K562 (cell line): ENCODE measurements around the gene ARFGEF3. TPM values are rescaled to one million over a fixed set of nuclear protein-coding genes. Genes with fewer than 3 reads are reported as not detected.

Experiments
- ATAC-seq: fragments of 200-7000 bp; cut with Tn5 transposase; 3 replicates; pipeline ENCODE4 v1.9.1; 2020; ENCODE audit warnings: moderate library complexity
- BruUV-seq: library from RNA; stranded (reverse); fragments of 400-500 nt; replicated peaks from 2 replicates; lab custom pipeline; 2021; lab: Mats Ljungman, UMichigan
- CTCF ChIA-PET: fragments of 300-600 bp; formaldehyde crosslinking; extraction: SDS; loops from one replicate; lab custom pipeline; 2021; ENCODE audit warnings: low intra/inter-chr PET ratio; lab: Yijun Ruan, JAX
- POLR2A ChIA-PET: fragments of 300-600, 350-650 bp; sonication (Branson Sonifier 250); formaldehyde crosslinking; extraction: SDS; loops from one replicate; lab custom pipeline; 2021; ENCODE audit warnings: antibody characterized with exemption, inconsistent platforms; lab: Yijun Ruan, JAX
- DNase-seq, 4 experiments: peaks; one replicate each; pipeline versions ENCODE4 v3.0.0 to v3.0.0-alpha.2; 2011 to 2018; ENCODE audit warnings: low spot score in 3 of 4, mixed read lengths in 3 of 4; ENCODE audit errors: extremely low read depth in 1 of 4
- FAIRE-seq: peaks from 2 replicates; lab custom pipeline; 2011; peaks lifted over from hg19 to GRCh38; lab: Jason Lieb, UNC
- H2AFZ ChIP-seq: 2 replicates; pipeline ENCODE4 v1.6.0; 2011; ENCODE audit warnings: low read depth, low read length, control low read depth, inconsistent platforms
- H3K27ac ChIP-seq: fragments of 200-600 bp; 3 replicates; pipeline ENCODE4 v1.8.0; 2011; ENCODE audit warnings: low read depth, mild to moderate bottlenecking, control low read depth, inconsistent platforms, low read length, moderate library complexity, mixed read lengths; ENCODE audit errors: extremely low read depth
- H3K27me3 ChIP-seq, 2 experiments: fragments of 300-600 bp in 1 of 2; 2 replicates in 1 of 2; 3 replicates in 1 of 2; pipeline versions ENCODE4 v1.6.0 to v1.8.0; 2011; ENCODE audit warnings: inconsistent platforms in 2 of 2, low read length in 2 of 2, mild to moderate bottlenecking in 1 of 2, mixed read lengths in 1 of 2, moderate library complexity in 1 of 2; ENCODE audit not compliant: control insufficient read depth in 2 of 2, insufficient read depth in 2 of 2
- H3K36me3 ChIP-seq: fragments of 300-600 bp; 3 replicates; pipeline ENCODE4 v1.8.0; 2011; ENCODE audit warnings: mild to moderate bottlenecking, low read length, inconsistent platforms; ENCODE audit not compliant: control insufficient read depth, insufficient read depth
- H3K4me1 ChIP-seq, 2 experiments: fragments of 200-600 bp in 1 of 2; replicated peaks in 1 of 2; 2 replicates in 1 of 2; 3 replicates in 1 of 2; pipeline versions ENCODE4 v1.5.1 to v1.8.0; 2011; ENCODE audit warnings: inconsistent platforms in 2 of 2, low read length in 2 of 2, mild to moderate bottlenecking in 1 of 2, mixed read lengths in 1 of 2, moderate library complexity in 1 of 2; ENCODE audit not compliant: control insufficient read depth in 2 of 2, insufficient read depth in 2 of 2
- H3K4me2 ChIP-seq: 2 replicates; pipeline ENCODE4 v1.6.1; 2011; ENCODE audit warnings: low read length, control low read depth, inconsistent platforms, mixed read lengths; ENCODE audit not compliant: insufficient read depth
- H3K4me3 ChIP-seq: fragments of 200-600 bp; sonication (generic), shearing (Covaris generic); 2 replicates; pipeline ENCODE4 v1.5.1; 2016; ENCODE audit warnings: control low read depth, inconsistent platforms
- H3K79me2 ChIP-seq: fragments of 200-600 bp; 3 replicates; pipeline ENCODE4 v1.8.0; 2011; ENCODE audit warnings: low read length, inconsistent platforms; ENCODE audit not compliant: control insufficient read depth, insufficient read depth
- H3K9ac ChIP-seq, 2 experiments: 2 replicates each; pipeline versions ENCODE4 v1.6.0 to v1.6.1; 2011; ENCODE audit warnings: low read depth in 2 of 2, low read length in 2 of 2, control low read depth in 1 of 2, inconsistent platforms in 1 of 2, mild to moderate bottlenecking in 1 of 2, mixed read lengths in 1 of 2; ENCODE audit not compliant: insufficient read depth in 1 of 2
- H3K9me1 ChIP-seq: one replicate; pipeline ENCODE4 v1.6.0; 2011; ENCODE audit warnings: inconsistent platforms, mild to moderate bottlenecking, low read length, moderate library complexity; ENCODE audit not compliant: control insufficient read depth, insufficient read depth
- H3K9me3 ChIP-seq: replicated peaks from 2 replicates; pipeline ENCODE4 v1.5.1; 2011; ENCODE audit warnings: low read depth, low read length, inconsistent platforms; ENCODE audit not compliant: control insufficient read depth, insufficient read depth
- H4K20me1 ChIP-seq: replicated peaks from 2 replicates; pipeline ENCODE4 v1.6.1; 2011; ENCODE audit warnings: low read length, inconsistent platforms, mixed read lengths; ENCODE audit not compliant: control insufficient read depth, insufficient read depth
- DIDO1 ChIP-seq: fragments of 450-650 bp; IDR thresholded peaks from 2 replicates; pipeline ENCODE4 v1.6.1; 2016; ENCODE audit warnings: low read depth, missing biosample characterization, missing genetic modification characterization
- MEF2D ChIP-seq: conservative IDR thresholded peaks from 2 replicates; pipeline ENCODE4 v1.6.1; 2016; ENCODE audit warnings: low read depth, missing genetic modification characterization, missing compliant biosample characterization
- NR3C1 ChIP-seq: sonication (generic); formaldehyde crosslinking; IDR thresholded peaks from 2 replicates; pipeline ENCODE4 v1.8.1; 2022; ENCODE audit warnings: missing genetic modification reagents
- POU5F1 ChIP-seq: fragments of 150-350 bp; IDR thresholded peaks from 2 replicates; pipeline ENCODE4 v1.6.1; 2014; ENCODE audit warnings: borderline replicate concordance, low read length, low read depth, mild to moderate bottlenecking; ENCODE audit not compliant: partially characterized antibody
- PRMT5 ChIP-seq: sonication (generic); formaldehyde crosslinking; IDR thresholded peaks from 2 replicates; pipeline ENCODE4 v1.5.0; 2020; ENCODE audit warnings: missing genetic modification reagents
- RHOXF2B ChIP-seq: fragments of 250-450 bp; sonication (Bioruptor Pico); conservative IDR thresholded peaks from 2 replicates; pipeline ENCODE4 v1.5.1; 2021
- SRF ChIP-seq, 2 experiments: fragments of 250-450, 450-650 bp in 1 of 2; sonication (Bioruptor Pico) in 1 of 2; sonication (generic) in 1 of 2; formaldehyde crosslinking; IDR thresholded peaks; 2 replicates each; pipeline versions ENCODE4 v1.5.0 to v1.5.1; 2020 to 2022; ENCODE audit warnings: mild to moderate bottlenecking in 1 of 2, missing genetic modification reagents in 1 of 2
- TCF7 ChIP-seq: sonication (generic); IDR thresholded peaks from 2 replicates; pipeline ENCODE4 v1.6.1; 2016; ENCODE audit warnings: antibody characterized with exemption, borderline replicate concordance
- ZBTB12 ChIP-seq: fragments of 250-450 bp; sonication (Bioruptor Pico); IDR thresholded peaks from 2 replicates; pipeline ENCODE4 v1.4.0; 2020
- ZBTB9 ChIP-seq: fragments of 450-650 bp; formaldehyde crosslinking; IDR thresholded peaks from 2 replicates; pipeline ENCODE4 v1.4.0; 2020; ENCODE audit warnings: mild to moderate bottlenecking, moderate library complexity
- ZNF445 ChIP-seq: fragments of 250-450 bp; sonication (Bioruptor Pico); IDR thresholded peaks from 2 replicates; pipeline ENCODE4 v1.4.0; 2020; ENCODE audit warnings: low read depth, mild to moderate bottlenecking, moderate library complexity
- ZNF707 ChIP-seq: fragments of 250-450 bp; sonication (Bioruptor Pico); conservative IDR thresholded peaks from 2 replicates; pipeline ENCODE4 v1.8.0; 2022; ENCODE audit warnings: inconsistent platforms, mild to moderate bottlenecking, moderate library complexity
- ZNF764 ChIP-seq: fragments of 250-450 bp; sonication (Bioruptor Pico); IDR thresholded peaks from 2 replicates; pipeline ENCODE4 v1.4.0; 2020; ENCODE audit warnings: low read depth, mild to moderate bottlenecking, moderate library complexity
- WGBS: fragments of 100-300 bp; shearing (Covaris generic); methylation state at CpG from one replicate; pipeline ENCODE4 v1.1.6; 2016; ENCODE audit warnings: low coverage, mixed read lengths; ENCODE audit not compliant: insufficient coverage; ENCODE audit errors: missing lambda C conversion rate; 5-methylcytosine and 5-hydroxymethylcytosine counted together
- in situ Hi-C: fragments of 300-500 bp; cut with MboI; formaldehyde crosslinking; loops from 4 replicates; pipeline ENCODE4 v1.15.0; 2018; ENCODE audit warnings: inconsistent platforms, mixed read lengths
- intact Hi-C: fragments of 100-400 bp; cut with micrococcal nuclease; formaldehyde crosslinking; loops from 2 replicates; pipeline ENCODE4 v1.14.2; 2022
- polyA plus RNA-seq, 8 experiments: library from polyadenylated mRNA; depleted of rRNA in 4 of 8; stranded (reverse) in 5 of 8; unstranded in 3 of 8; fragments of >200 nt; fragmentation: Nextera tagmentation in 2 of 8; fragmentation: Illumina TruSeq in 1 of 8; extraction: Ambion mirVana in 2 of 8; extraction: Trizol in 1 of 8; gene quantifications; 2 replicates each; pipeline versions ENCODE4 v1.2.1 to v1.2.3, GENCODE V29; 2011 to 2014; ENCODE audit warnings: inconsistent platforms in 1 of 8, missing spikeins in 1 of 8
- total RNA-seq, 7 experiments: library from RNA; depleted of rRNA in 6 of 7; stranded (reverse); fragments of >200 nt in 6 of 7; fragmentation: Illumina TruSeq in 2 of 7; extraction: Trizol in 2 of 7; gene quantifications; 2 replicates each; pipeline versions ENCODE4 v1.2.1 to v1.2.3, GENCODE V29; 2011 to 2021; ENCODE audit warnings: low replicate concordance in 1 of 7
- TF ChIP-seq, protein P1 (sequence below): fragments of 450-650 bp; IDR thresholded peaks from 2 replicates; pipeline ENCODE4 v1.6.1; 2016; ENCODE audit warnings: mild to moderate bottlenecking
- TF ChIP-seq, protein P2 (sequence below), 2 experiments: fragments of 150-350 bp in 1 of 2; IDR thresholded peaks; 2 replicates each; pipeline ENCODE4 v1.6.1; 2012 to 2016; ENCODE audit warnings: low read depth in 2 of 2, low read length in 2 of 2, mild to moderate bottlenecking in 1 of 2, moderate library complexity in 1 of 2

The ARFGEF3 gene
- total and polyA plus RNA-seq, 9 of the 15 experiments (the other 6 are each of a cell fraction or from before 2014, with no cell fraction given), result under 0.01 to 0.02 TPM; not detected in 7

DNA sequence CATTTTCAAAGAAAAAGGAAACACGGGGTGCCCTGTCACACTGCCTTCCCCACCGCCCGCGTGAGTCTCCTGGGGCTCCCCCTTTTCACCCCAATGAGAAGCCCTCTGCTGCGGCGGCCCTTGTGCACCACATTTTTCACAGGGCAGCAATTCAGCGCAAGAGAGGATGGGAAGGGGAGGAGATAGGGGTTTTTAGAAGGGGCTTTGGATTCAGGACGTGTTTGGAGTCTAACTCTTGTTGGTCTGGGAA is 726 bp upstream of the ARFGEF3 start:
- FAIRE-seq, result no peak
- Histone ChIP-seq H3K9ac (no peak overlapping the region), H3K4me1 (peaks cover 0 to 12% of the 10 kb centered on the region in 2 experiments; a peak in 2 of 5 replicates), H3K4me3 (no peak overlapping the region), H3K9me3 (no peaks in the 10 kb centered on the region), H3K9me1 (no peaks in the 10 kb centered on the region), H3K79me2 (no peaks in the 10 kb centered on the region), H3K36me3 (no peaks in the 10 kb centered on the region), H4K20me1 (no peaks in the 10 kb centered on the region; the same call in 1 of the 2 replicates), H2AFZ (no peak overlapping the region), H3K27ac (no peak overlapping the region), H3K4me2 (no peak overlapping the region), H3K27me3 (peaks cover 19 to 26% of the 10 kb centered on the region in 2 experiments)
- no TSS peak for BruUV-seq
- intact Hi-C loops, result no loop called here
- POLR2A ChIA-PET, result no interaction called here
- WGBS, result 21% methylated on average over 8 of the region's 8 CpGs
- CTCF ChIA-PET, result no interaction called here
- DNase-seq, result no peak
- no peak for ATAC-seq
- in situ Hi-C loops, result no loop called here
- TF ChIP-seq RHOXF2B (CRISPR knock-in tag), result no peak
- no peak for TF ChIP-seq NR3C1
- TF ChIP-seq ZNF707 (CRISPR knock-in tag), result no peak
- TF ChIP-seq MEF2D (tag), result no peak
- TF ChIP-seq ZBTB9 (CRISPR knock-in tag), result no peak
- TF ChIP-seq, protein P1, sequence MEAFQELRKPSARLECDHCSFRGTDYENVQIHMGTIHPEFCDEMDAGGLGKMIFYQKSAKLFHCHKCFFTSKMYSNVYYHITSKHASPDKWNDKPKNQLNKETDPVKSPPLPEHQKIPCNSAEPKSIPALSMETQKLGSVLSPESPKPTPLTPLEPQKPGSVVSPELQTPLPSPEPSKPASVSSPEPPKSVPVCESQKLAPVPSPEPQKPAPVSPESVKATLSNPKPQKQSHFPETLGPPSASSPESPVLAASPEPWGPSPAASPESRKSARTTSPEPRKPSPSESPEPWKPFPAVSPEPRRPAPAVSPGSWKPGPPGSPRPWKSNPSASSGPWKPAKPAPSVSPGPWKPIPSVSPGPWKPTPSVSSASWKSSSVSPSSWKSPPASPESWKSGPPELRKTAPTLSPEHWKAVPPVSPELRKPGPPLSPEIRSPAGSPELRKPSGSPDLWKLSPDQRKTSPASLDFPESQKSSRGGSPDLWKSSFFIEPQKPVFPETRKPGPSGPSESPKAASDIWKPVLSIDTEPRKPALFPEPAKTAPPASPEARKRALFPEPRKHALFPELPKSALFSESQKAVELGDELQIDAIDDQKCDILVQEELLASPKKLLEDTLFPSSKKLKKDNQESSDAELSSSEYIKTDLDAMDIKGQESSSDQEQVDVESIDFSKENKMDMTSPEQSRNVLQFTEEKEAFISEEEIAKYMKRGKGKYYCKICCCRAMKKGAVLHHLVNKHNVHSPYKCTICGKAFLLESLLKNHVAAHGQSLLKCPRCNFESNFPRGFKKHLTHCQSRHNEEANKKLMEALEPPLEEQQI, result no peak
- no peak for TF ChIP-seq TCF7
- no peak for TF ChIP-seq POU5F1
- TF ChIP-seq SRF (CRISPR knock-in tag; IDR thresholded peaks at IDR 0.05), result no peak
- no peak for TF ChIP-seq ZNF445
- TF ChIP-seq ZBTB12 (CRISPR knock-in tag), result no peak
- no peak for TF ChIP-seq ZNF764 (CRISPR knock-in tag)
- TF ChIP-seq, protein P2, sequence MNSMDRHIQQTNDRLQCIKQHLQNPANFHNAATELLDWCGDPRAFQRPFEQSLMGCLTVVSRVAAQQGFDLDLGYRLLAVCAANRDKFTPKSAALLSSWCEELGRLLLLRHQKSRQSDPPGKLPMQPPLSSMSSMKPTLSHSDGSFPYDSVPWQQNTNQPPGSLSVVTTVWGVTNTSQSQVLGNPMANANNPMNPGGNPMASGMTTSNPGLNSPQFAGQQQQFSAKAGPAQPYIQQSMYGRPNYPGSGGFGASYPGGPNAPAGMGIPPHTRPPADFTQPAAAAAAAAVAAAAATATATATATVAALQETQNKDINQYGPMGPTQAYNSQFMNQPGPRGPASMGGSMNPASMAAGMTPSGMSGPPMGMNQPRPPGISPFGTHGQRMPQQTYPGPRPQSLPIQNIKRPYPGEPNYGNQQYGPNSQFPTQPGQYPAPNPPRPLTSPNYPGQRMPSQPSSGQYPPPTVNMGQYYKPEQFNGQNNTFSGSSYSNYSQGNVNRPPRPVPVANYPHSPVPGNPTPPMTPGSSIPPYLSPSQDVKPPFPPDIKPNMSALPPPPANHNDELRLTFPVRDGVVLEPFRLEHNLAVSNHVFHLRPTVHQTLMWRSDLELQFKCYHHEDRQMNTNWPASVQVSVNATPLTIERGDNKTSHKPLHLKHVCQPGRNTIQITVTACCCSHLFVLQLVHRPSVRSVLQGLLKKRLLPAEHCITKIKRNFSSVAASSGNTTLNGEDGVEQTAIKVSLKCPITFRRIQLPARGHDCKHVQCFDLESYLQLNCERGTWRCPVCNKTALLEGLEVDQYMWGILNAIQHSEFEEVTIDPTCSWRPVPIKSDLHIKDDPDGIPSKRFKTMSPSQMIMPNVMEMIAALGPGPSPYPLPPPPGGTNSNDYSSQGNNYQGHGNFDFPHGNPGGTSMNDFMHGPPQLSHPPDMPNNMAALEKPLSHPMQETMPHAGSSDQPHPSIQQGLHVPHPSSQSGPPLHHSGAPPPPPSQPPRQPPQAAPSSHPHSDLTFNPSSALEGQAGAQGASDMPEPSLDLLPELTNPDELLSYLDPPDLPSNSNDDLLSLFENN (IDR thresholded peaks at IDR 0.05; ENCODE audit: low read depth in 2 of 2, low read length in 2 of 2), result no peak
- TF ChIP-seq PRMT5 (CRISPR knock-in tag), result no peak
- TF ChIP-seq DIDO1 (tag), result no peak
